ENCODE data around the gene SCMH1.

DNA sequence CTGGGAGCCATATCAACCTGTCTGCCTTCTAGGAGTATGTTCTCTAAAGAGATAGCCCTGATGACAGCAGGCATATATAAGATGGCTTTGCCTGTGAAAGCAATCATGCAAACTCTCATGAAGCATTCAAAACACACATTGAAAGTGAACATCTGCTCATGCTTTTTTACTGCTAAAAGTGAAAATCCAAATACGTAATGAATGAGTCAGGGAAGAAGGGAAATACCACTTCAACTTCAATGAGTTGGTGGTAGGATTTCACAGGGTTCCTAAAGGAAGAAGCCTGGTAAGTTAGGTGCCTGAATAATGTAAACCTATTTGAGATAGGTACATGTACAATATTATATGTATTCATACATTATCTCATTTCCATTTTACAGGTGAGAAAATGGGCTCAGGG is 170.1 kb downstream of the SCMH1 start:
- TF ChIP-seq, protein P1, sequence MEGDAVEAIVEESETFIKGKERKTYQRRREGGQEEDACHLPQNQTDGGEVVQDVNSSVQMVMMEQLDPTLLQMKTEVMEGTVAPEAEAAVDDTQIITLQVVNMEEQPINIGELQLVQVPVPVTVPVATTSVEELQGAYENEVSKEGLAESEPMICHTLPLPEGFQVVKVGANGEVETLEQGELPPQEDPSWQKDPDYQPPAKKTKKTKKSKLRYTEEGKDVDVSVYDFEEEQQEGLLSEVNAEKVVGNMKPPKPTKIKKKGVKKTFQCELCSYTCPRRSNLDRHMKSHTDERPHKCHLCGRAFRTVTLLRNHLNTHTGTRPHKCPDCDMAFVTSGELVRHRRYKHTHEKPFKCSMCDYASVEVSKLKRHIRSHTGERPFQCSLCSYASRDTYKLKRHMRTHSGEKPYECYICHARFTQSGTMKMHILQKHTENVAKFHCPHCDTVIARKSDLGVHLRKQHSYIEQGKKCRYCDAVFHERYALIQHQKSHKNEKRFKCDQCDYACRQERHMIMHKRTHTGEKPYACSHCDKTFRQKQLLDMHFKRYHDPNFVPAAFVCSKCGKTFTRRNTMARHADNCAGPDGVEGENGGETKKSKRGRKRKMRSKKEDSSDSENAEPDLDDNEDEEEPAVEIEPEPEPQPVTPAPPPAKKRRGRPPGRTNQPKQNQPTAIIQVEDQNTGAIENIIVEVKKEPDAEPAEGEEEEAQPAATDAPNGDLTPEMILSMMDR (tag by site-specific recombination; IDR thresholded peaks at IDR 0.05) = no peak
- no peak for TF ChIP-seq ZNF558 (tag by site-specific recombination; IDR thresholded peaks at IDR 0.05)
- no peak for TF ChIP-seq ZNF664 (tag by site-specific recombination; IDR thresholded peaks at IDR 0.05)
- no peak for TF ChIP-seq ZNF221 (tag by site-specific recombination; IDR thresholded peaks at IDR 0.05; ENCODE audit: borderline replicate concordance)
- TF ChIP-seq TCF7L2 (IDR thresholded peaks at IDR 0.05; ENCODE audit: borderline replicate concordance, low read depth, low read length) = no peak
- TF ChIP-seq, protein P2, sequence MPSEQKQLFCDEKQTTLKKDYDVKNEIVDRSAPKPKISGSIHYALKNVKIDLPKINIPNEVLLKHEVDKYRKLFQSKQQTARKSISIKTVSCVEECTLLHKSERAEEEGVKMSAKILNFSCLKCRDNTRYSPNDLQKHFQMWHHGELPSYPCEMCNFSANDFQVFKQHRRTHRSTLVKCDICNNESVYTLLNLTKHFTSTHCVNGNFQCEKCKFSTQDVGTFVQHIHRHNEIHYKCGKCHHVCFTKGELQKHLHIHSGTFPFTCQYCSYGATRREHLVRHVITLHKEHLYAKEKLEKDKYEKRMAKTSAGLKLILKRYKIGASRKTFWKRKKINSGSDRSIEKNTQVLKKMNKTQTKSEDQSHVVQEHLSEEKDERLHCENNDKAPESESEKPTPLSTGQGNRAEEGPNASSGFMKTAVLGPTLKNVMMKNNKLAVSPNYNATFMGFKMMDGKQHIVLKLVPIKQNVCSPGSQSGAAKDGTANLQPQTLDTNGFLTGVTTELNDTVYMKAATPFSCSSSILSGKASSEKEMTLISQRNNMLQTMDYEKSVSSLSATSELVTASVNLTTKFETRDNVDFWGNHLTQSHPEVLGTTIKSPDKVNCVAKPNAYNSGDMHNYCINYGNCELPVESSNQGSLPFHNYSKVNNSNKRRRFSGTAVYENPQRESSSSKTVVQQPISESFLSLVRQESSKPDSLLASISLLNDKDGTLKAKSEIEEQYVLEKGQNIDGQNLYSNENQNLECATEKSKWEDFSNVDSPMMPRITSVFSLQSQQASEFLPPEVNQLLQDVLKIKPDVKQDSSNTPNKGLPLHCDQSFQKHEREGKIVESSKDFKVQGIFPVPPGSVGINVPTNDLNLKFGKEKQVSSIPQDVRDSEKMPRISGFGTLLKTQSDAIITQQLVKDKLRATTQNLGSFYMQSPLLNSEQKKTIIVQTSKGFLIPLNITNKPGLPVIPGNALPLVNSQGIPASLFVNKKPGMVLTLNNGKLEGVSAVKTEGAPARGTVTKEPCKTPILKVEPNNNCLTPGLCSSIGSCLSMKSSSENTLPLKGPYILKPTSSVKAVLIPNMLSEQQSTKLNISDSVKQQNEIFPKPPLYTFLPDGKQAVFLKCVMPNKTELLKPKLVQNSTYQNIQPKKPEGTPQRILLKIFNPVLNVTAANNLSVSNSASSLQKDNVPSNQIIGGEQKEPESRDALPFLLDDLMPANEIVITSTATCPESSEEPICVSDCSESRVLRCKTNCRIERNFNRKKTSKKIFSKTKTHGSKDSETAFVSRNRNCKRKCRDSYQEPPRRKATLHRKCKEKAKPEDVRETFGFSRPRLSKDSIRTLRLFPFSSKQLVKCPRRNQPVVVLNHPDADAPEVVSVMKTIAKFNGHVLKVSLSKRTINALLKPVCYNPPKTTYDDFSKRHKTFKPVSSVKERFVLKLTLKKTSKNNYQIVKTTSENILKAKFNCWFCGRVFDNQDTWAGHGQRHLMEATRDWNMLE (tag by site-specific recombination; conservative IDR thresholded peaks at IDR 0.05; ENCODE audit: low read depth) = no peak
- TF ChIP-seq SP2 (tag by site-specific recombination; IDR thresholded peaks at IDR 0.05) = no peak
- TF ChIP-seq, protein P3, sequence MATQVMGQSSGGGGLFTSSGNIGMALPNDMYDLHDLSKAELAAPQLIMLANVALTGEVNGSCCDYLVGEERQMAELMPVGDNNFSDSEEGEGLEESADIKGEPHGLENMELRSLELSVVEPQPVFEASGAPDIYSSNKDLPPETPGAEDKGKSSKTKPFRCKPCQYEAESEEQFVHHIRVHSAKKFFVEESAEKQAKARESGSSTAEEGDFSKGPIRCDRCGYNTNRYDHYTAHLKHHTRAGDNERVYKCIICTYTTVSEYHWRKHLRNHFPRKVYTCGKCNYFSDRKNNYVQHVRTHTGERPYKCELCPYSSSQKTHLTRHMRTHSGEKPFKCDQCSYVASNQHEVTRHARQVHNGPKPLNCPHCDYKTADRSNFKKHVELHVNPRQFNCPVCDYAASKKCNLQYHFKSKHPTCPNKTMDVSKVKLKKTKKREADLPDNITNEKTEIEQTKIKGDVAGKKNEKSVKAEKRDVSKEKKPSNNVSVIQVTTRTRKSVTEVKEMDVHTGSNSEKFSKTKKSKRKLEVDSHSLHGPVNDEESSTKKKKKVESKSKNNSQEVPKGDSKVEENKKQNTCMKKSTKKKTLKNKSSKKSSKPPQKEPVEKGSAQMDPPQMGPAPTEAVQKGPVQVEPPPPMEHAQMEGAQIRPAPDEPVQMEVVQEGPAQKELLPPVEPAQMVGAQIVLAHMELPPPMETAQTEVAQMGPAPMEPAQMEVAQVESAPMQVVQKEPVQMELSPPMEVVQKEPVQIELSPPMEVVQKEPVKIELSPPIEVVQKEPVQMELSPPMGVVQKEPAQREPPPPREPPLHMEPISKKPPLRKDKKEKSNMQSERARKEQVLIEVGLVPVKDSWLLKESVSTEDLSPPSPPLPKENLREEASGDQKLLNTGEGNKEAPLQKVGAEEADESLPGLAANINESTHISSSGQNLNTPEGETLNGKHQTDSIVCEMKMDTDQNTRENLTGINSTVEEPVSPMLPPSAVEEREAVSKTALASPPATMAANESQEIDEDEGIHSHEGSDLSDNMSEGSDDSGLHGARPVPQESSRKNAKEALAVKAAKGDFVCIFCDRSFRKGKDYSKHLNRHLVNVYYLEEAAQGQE (tag by site-specific recombination; IDR thresholded peaks at IDR 0.05) = no peak
- no peak for TF ChIP-seq ZNF274 (IDR thresholded peaks at IDR 0.05; ENCODE audit: low read length)
- TF ChIP-seq ZNF274 (tag by site-specific recombination; IDR thresholded peaks at IDR 0.05; ENCODE audit: borderline replicate concordance) = no peak
- no peak for TF ChIP-seq ZFP41 (tag by site-specific recombination; IDR thresholded peaks at IDR 0.05; ENCODE audit: borderline replicate concordance)
- no peak for TF ChIP-seq ZNF514 (tag by site-specific recombination; IDR thresholded peaks at IDR 0.05)
